Endothelial cell of umbilical vein (primary cell): Measurements from ENCODE around the gene FOLR2. TPM values are rescaled to one million over a fixed set of nuclear protein-coding genes. Genes with fewer than 3 reads are reported as not detected.

ENCODE experiments used
- BruUV-seq: library from RNA; stranded (reverse); fragments of 400-500 nt; replicated peaks from 2 replicates; lab custom pipeline; 2021; lab: Mats Ljungman, UMichigan
- CTCF ChIA-PET: fragments of 300-600, 350-600 bp; sonication (Branson Sonifier 250); formaldehyde crosslinking; loops from one replicate; lab custom pipeline; 2021; ENCODE audit warnings: antibody characterized with exemption, inconsistent platforms; lab: Charles Lee
- POLR2A ChIA-PET: fragments of 300-600, 350-600 bp; sonication (Branson Sonifier 250); formaldehyde crosslinking; loops from one replicate; lab custom pipeline; 2021; ENCODE audit warnings: antibody characterized with exemption, inconsistent platforms; lab: Charles Lee
- DNase-seq: peaks from one replicate; pipeline ENCODE4 v3.0.0-alpha.2; 2011; ENCODE audit warnings: low read depth, low spot score
- FAIRE-seq: peaks from 2 replicates; lab custom pipeline; 2011; peaks lifted over from hg19 to GRCh38; lab: Jason Lieb, UNC
- H2AFZ ChIP-seq: 2 replicates; pipeline ENCODE4 v1.6.0; 2012; ENCODE audit warnings: low read depth, low read length, control low read depth, inconsistent platforms
- H3K27ac ChIP-seq: 2 replicates; pipeline ENCODE4 v1.5.1; 2011; ENCODE audit warnings: low read depth, mild to moderate bottlenecking, control low read depth, low read length, moderate library complexity; ENCODE audit not compliant: insufficient read depth
- H3K27me3 ChIP-seq, 2 experiments: 2 replicates each; pipeline versions ENCODE4 v1.6.0 to v1.6.1; 2011; ENCODE audit warnings: low read length in 2 of 2, mixed read lengths in 1 of 2; ENCODE audit not compliant: control insufficient read depth in 2 of 2, insufficient read depth in 2 of 2
- H3K36me3 ChIP-seq, 2 experiments: 2 replicates in 1 of 2; 3 replicates in 1 of 2; pipeline ENCODE4 v1.5.1; 2011; ENCODE audit warnings: low read length in 2 of 2, mild to moderate bottlenecking in 1 of 2, moderate library complexity in 1 of 2; ENCODE audit not compliant: control insufficient read depth in 2 of 2, insufficient read depth in 2 of 2; ENCODE audit errors: extremely low read depth in 1 of 2
- H3K4me1 ChIP-seq: 3 replicates; pipeline ENCODE4 v1.5.1; 2011; ENCODE audit warnings: mild to moderate bottlenecking, low read length; ENCODE audit not compliant: control insufficient read depth, insufficient read depth; ENCODE audit errors: extremely low read depth
- H3K4me2 ChIP-seq: 2 replicates; pipeline ENCODE4 v1.6.1; 2011; ENCODE audit warnings: low read length, control low read depth, mixed read lengths; ENCODE audit not compliant: insufficient read depth
- H3K4me3 ChIP-seq, 3 experiments: fragments of 200-600 bp in 1 of 3; sonication (generic), shearing (Covaris generic) in 1 of 3; replicated peaks in 1 of 3; 2 replicates each; pipeline ENCODE4 v1.5.1; 2011 to 2016; ENCODE audit warnings: control low read depth in 3 of 3, low read length in 3 of 3, mild to moderate bottlenecking in 2 of 3, inconsistent platforms in 1 of 3, low read depth in 1 of 3, moderate library complexity in 1 of 3; ENCODE audit not compliant: insufficient read depth in 1 of 3
- H3K79me2 ChIP-seq: 2 replicates; pipeline ENCODE4 v1.6.0; 2012; ENCODE audit warnings: low read length, inconsistent platforms; ENCODE audit not compliant: control insufficient read depth, insufficient read depth
- H3K9ac ChIP-seq: replicated peaks from 2 replicates; pipeline ENCODE3; 2011; ENCODE audit warnings: low read length, control low read depth; ENCODE audit not compliant: insufficient read depth; ENCODE audit errors: extremely low read depth
- H3K9me1 ChIP-seq: replicated peaks from 3 replicates; pipeline ENCODE4 v1.6.0; 2011; ENCODE audit warnings: mild to moderate bottlenecking, low read length; ENCODE audit not compliant: control insufficient read depth, insufficient read depth; ENCODE audit errors: extremely low read depth
- H3K9me3 ChIP-seq: replicated peaks from 2 replicates; pipeline ENCODE4 v1.5.1; 2012; ENCODE audit warnings: low read length, inconsistent platforms; ENCODE audit not compliant: control insufficient read depth, insufficient read depth
- H4K20me1 ChIP-seq: replicated peaks from 2 replicates; pipeline ENCODE3; 2011; ENCODE audit warnings: mild to moderate bottlenecking, low read length; ENCODE audit not compliant: control insufficient read depth, insufficient read depth; ENCODE audit errors: extremely low read depth
- CTCF ChIP-seq, 2 donors: IDR thresholded peaks; 1 replicate in 1 of 2; 2 replicates in 1 of 2; pipeline ENCODE4 v1.5.1; 2011; ENCODE audit warnings: low read length in 2 of 2, mild to moderate bottlenecking in 2 of 2, moderate library complexity in 2 of 2, control low read depth in 1 of 2, inconsistent platforms in 1 of 2, low read depth in 1 of 2; ENCODE audit not compliant: insufficient read depth in 1 of 2; ENCODE audit errors: extremely low read depth in 1 of 2
- FOS ChIP-seq: IDR thresholded peaks from 2 replicates; pipeline ENCODE4 v1.6.1; 2011; ENCODE audit warnings: mild to moderate bottlenecking, low read length, moderate library complexity, borderline replicate concordance; ENCODE audit not compliant: insufficient read depth
- MAX ChIP-seq: IDR thresholded peaks from 2 replicates; pipeline ENCODE4 v1.6.1; 2011; ENCODE audit not compliant: insufficient read depth, insufficient read length
- MYC ChIP-seq: IDR thresholded peaks from one replicate; pipeline ENCODE4 v1.6.1; 2011; ENCODE audit warnings: mild to moderate bottlenecking, low read depth, low read length
- POLR2A ChIP-seq: IDR thresholded peaks from 2 replicates; pipeline ENCODE4 v1.6.1; 2012; ENCODE audit warnings: low read depth, mild to moderate bottlenecking, control low read depth, low read length
- POLR2AphosphoS5 ChIP-seq: IDR thresholded peaks from 2 replicates; pipeline ENCODE4 v1.6.1; 2012; ENCODE audit warnings: low read depth, mild to moderate bottlenecking, control low read depth, low read length, moderate library complexity; ENCODE audit not compliant: insufficient read depth
- dilution Hi-C: fragments of 300-500 bp; cut with MboI; formaldehyde crosslinking; loops from one replicate; pipeline ENCODE4 v1.15.0; 2019; ENCODE audit warnings: low sequenced_read_pairs; ENCODE audit not compliant: extremely low pct_ligation_motif_present
- intact Hi-C: fragments of 100-400 bp; cut with micrococcal nuclease; formaldehyde crosslinking; loops from one replicate; pipeline ENCODE4 v1.10.0; 2022
- polyA plus RNA-seq, 4 experiments: library from polyadenylated mRNA; depleted of rRNA in 3 of 4; stranded (reverse) in 3 of 4; unstranded in 1 of 4; fragments of >200 nt; gene quantifications; 2 replicates each; pipeline versions ENCODE4 v1.2.1 to v1.2.3, GENCODE V29; 2011 to 2012; ENCODE audit warnings: missing spikeins in 1 of 4
- total RNA-seq: library from RNA; stranded (reverse); gene quantifications from 2 replicates; pipeline ENCODE4 v1.2.3, GENCODE V29; 2021

Gene FOLR2
- total and polyA plus RNA-seq, 2 donors (not counting 3 experiments of a cell fraction or from before 2014, with no cell fraction given), result not detected

GRCh38 chr11:72225411-72225951 lies 8.9 kb downstream of the FOLR2 start:
- H3K27me3 ChIP-seq, result no peaks in the 10 kb centered on the region
- DNase-seq (no peak), FAIRE-seq (peak; percentile 12)
- H3K9ac ChIP-seq, result peak overlapping the region; percentile 82
- H4K20me1 ChIP-seq, result no peaks in the 10 kb centered on the region
- H2AFZ ChIP-seq, result no peak overlapping the region
- H3K4me2 ChIP-seq, result peak overlapping the region; percentile 70
- H3K36me3 ChIP-seq, result peaks cover 3 to 32% of the 10 kb centered on the region in 2 experiments
- ChIA-PET CTCF (interaction anchor here (0.6 to 1.7 kb wide), 8 partner anchors 11 to 248 kb away, joined by 3 to 11 read pairs (median 4); no protein-coding TSS in a partner anchor), POLR2A (no interaction called here)
- H3K9me1 ChIP-seq, result no peaks in the 10 kb centered on the region
- peak overlapping the region; percentile 10 for H3K27ac ChIP-seq
- TF ChIP-seq FOS (no peak), POLR2A (peak; percentile 28), MAX (no peak)
- no TSS peak for BruUV-seq
- H3K4me1 ChIP-seq, result peaks cover 9% of the 10 kb centered on the region
- intact Hi-C loops, result no loop called here
- dilution Hi-C loops, result no loop called here
- no peaks in the 10 kb centered on the region for H3K9me3 ChIP-seq
- H3K4me3 ChIP-seq, result peak overlapping the region; percentile 76 to 94 (median 94)
- H3K79me2 ChIP-seq, result peaks cover 21% of the 10 kb centered on the region

- H3K4me1 ChIP-seq, result peaks cover 9% of the 10 kb centered on the region
- no peaks in the 10 kb centered on the region for H3K9me3 ChIP-seq
- intact Hi-C loops, result no loop called here
- H3K27me3 ChIP-seq, result no peaks in the 10 kb centered on the region
- no peaks in the 10 kb centered on the region for H3K9me1 ChIP-seq
- no peaks in the 10 kb centered on the region for H4K20me1 ChIP-seq
- BruUV-seq, result no TSS peak
- H3K4me2 ChIP-seq, result no peak overlapping the region
- peaks cover 21% of the 10 kb centered on the region for H3K79me2 ChIP-seq
- POLR2A ChIA-PET, result no interaction called here
- no peak overlapping the region for H3K9ac ChIP-seq
- CTCF ChIA-PET, result interaction anchor here (0.6 to 0.7 kb wide), 2 partner anchors 11 to 34 kb away, joined by 3 read pairs; no protein-coding TSS in a partner anchor
- dilution Hi-C loops, result no loop called here
- no peak overlapping the region for H2AFZ ChIP-seq
- DNase-seq, result no peak
- H3K4me3 ChIP-seq, result no peak overlapping the region
- no peak overlapping the region for H3K27ac ChIP-seq
- TF ChIP-seq MAX, result no peak
- TF ChIP-seq POLR2AphosphoS5, result no peak
- TF ChIP-seq CTCF (IDR thresholded peaks at IDR 0.05; ENCODE audit: extremely low read depth in 1 of 2, insufficient read depth in 1 of 2, low read depth in 1 of 2, low read length in 2 of 2), result no peak
- no peak for TF ChIP-seq POLR2A
- TF ChIP-seq MYC, result no peak
- FAIRE-seq, result no peak
- H3K36me3 ChIP-seq, result peaks cover 9 to 45% of the 10 kb centered on the region in 2 experiments
Observed at GRCh38 chr11:72226701-72227100, 10.1 kb downstream of the FOLR2 start.
